SJCRH30 (cell line): ENCODE results near the gene ECE1. TPM values are rescaled to one million over a fixed set of nuclear protein-coding genes. Genes with fewer than 3 reads are reported as not detected.
A peak's percentile ranks its signal among the peaks of the same experiment; 100 is the strongest.

ENCODE experiments used
- DNase-seq, 2 experiments: peaks; one replicate each; pipeline ENCODE4 v3.0.0-alpha.2; 2015 to 2020
- H3K27ac ChIP-seq: fragments of 250-450 bp; sonication (Bioruptor Pico); 2 replicates; pipeline ENCODE4 v1.5.1; 2020; ENCODE audit warnings: mild to moderate bottlenecking, moderate library complexity
- H3K27me3 ChIP-seq: fragments of 250-450 bp; sonication (Bioruptor Pico); 2 replicates; pipeline ENCODE4 v1.5.1; 2020; ENCODE audit warnings: mild to moderate bottlenecking, moderate library complexity
- H3K36me3 ChIP-seq: fragments of 250-450 bp; sonication (Bioruptor Pico); 2 replicates; pipeline ENCODE4 v1.5.1; 2020; ENCODE audit warnings: mild to moderate bottlenecking, moderate library complexity
- H3K4me1 ChIP-seq: fragments of 250-450 bp; sonication (Bioruptor Pico); 2 replicates; pipeline ENCODE4 v1.5.1; 2020; ENCODE audit warnings: mild to moderate bottlenecking, moderate library complexity
- H3K4me3 ChIP-seq: fragments of 250-450 bp; sonication (Bioruptor Pico); 2 replicates; pipeline ENCODE4 v1.5.1; 2020; ENCODE audit warnings: mild to moderate bottlenecking, moderate library complexity
- H3K9me3 ChIP-seq: fragments of 250-450 bp; sonication (Bioruptor Pico); replicated peaks from 2 replicates; pipeline ENCODE4 v1.5.1; 2020; ENCODE audit warnings: mild to moderate bottlenecking, moderate library complexity
- total RNA-seq: library from RNA; depleted of rRNA; stranded (reverse); fragments of >200 nt; shearing (Covaris generic); gene quantifications from 2 replicates; pipeline ENCODE4 v1.2.3, GENCODE V29; 2014

ECE1 gene
- total RNA-seq, 1 experiment from 2014 or later = 74.5 TPM

DNA sequence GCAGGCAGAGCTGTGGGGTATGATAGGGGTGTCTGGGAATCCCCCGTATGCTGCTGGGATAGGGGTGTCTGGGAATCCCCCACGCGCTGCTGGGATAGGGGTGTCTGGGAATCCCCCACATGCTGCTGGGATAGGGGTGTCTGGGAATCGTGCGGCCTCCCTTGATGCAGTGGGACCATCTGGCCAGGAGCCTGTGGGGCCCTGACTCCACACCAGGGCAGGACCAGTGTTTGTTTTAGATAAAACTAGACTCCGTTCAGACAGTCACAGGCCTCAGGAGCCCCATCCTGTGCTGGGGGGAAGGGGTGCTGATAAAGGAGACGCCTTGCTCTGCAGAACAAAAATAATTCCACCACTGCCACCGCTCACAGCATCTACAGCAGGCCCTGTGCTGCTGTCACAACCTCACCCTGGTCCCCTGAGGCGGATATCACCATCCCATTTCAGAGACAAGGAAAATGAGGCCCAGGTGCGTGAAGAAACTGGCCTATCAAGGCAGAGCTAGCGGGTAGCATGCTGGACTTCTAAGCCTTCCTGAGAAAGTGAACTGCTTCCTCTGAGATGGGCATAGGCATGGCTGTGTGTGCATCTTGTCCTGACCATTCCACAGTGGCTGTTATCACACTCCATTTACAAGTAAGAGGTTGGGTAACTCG, 24.0 kb downstream of the ECE1 start:
- peaks cover 24% of the 10 kb centered on the region for H3K36me3 ChIP-seq
- H3K27ac ChIP-seq = no peak overlapping the region
- no peak for DNase-seq
- H3K27me3 ChIP-seq = no peaks in the 10 kb centered on the region
- no peaks in the 10 kb centered on the region for H3K9me3 ChIP-seq
- peaks cover 20% of the 10 kb centered on the region for H3K4me1 ChIP-seq
- no peak overlapping the region for H3K4me3 ChIP-seq

DNA sequence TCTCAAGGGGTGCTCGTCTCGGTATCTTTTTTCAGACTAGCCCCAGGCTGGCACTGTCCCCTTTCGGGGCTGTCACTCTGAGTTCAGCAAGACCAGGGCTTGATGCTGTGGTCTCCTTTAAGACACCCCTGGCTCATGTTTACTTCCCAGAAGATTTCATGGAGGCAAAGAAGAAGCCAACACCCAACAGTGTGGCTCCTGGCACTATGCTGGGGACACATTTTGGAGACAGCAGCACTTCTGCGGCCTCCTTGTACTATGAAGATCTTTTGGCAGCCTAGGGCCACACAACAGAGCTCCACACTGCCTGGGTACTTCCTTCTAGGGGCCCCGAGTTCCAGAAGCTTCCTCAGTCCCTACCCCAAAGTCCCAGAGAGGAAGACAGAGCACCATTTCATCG, 24.6 kb downstream of the ECE1 start:
- Histone ChIP-seq H3K27ac (no peak overlapping the region), H3K4me3 (no peak overlapping the region), H3K9me3 (no peaks in the 10 kb centered on the region), H3K4me1 (peaks cover 22% of the 10 kb centered on the region), H3K36me3 (peaks cover 18% of the 10 kb centered on the region), H3K27me3 (no peaks in the 10 kb centered on the region)
- DNase-seq = no peak

DNA sequence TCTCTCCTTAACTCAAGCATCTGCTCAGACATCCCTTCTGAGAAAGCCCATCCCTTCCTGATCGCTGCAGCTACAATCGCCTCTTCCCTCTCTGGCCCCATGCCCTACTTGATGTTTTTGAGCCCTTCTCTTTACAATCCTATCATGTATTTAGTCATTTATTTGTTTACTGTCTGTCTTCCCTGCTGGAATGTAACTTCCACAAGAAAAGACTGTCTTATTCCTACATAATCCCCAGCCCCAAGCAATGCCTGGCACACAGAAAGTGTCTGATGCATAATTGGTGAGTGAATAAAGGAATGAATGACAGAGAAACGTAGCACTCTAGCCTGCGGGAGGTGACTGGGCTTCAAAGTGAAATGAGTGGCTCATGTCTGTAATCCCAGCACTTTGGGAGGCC, 25.4 kb downstream of the ECE1 start:
- H3K36me3 ChIP-seq = peaks cover 15% of the 10 kb centered on the region
- no peaks in the 10 kb centered on the region for H3K27me3 ChIP-seq
- peaks cover 22% of the 10 kb centered on the region for H3K4me1 ChIP-seq
- no peak for DNase-seq
- no peak overlapping the region for H3K27ac ChIP-seq
- no peak overlapping the region for H3K4me3 ChIP-seq
- H3K9me3 ChIP-seq = no peaks in the 10 kb centered on the region

DNA sequence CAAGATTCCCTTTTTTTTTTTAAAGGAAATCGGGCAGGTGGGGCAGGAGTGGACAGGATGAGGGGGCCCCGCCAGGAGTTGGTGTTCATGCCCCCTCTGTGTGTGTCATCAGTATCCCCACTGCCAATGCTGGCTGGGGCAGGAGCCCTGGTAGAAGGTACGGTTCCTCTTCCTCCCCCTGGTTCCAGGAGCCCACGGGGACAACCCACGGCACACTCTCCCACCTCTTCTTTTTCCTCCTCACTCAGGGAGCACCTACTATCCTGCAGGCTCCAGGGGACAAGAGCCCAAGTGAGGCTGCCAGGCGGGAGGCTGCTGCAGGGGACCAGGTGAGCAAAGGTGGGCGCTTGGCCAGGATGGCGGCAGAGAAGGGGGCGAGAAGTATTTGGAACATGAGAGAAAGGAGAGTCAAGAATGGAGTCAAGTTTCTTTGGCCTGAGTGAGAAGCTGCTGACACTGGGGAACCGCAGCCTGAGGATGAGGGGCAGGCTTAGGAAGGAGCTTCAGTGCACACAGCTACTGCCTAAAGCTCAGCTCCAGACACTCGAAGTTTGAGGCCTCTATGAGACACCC, 26.5 kb downstream of the ECE1 start:
- H3K27ac ChIP-seq = no peak overlapping the region
- H3K36me3 ChIP-seq = peaks cover 15% of the 10 kb centered on the region
- no peaks in the 10 kb centered on the region for H3K27me3 ChIP-seq
- H3K4me3 ChIP-seq = no peak overlapping the region
- DNase-seq = no peak
- no peaks in the 10 kb centered on the region for H3K9me3 ChIP-seq
- H3K4me1 ChIP-seq = peaks cover 22% of the 10 kb centered on the region

DNA sequence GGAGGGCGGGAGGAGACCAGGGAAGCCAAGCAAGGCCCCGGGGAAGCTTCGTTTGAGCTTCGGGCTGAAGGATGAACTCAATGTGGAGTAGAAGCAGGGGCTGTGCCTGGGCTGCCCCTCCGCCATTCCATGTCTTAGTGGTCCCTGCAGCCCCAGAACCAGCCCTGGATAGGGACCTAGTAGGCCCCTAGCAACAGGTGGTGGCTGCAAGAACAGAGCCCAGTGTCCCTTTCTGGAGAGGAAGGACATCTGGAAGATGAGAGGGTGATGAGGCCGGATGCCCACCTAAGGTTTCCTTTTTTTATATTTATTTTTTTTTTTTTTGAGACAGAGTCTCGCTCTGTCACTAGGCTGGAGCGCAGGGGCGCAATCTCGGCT, 27.2 kb downstream of the ECE1 start:
- no peak for DNase-seq
- Histone ChIP-seq H3K36me3 (peaks cover 10% of the 10 kb centered on the region), H3K27me3 (no peaks in the 10 kb centered on the region), H3K4me1 (peaks cover 22% of the 10 kb centered on the region), H3K4me3 (no peak overlapping the region), H3K27ac (peak overlapping the region; percentile 44; the same call in 1 of the 2 replicates), H3K9me3 (no peaks in the 10 kb centered on the region)

DNA sequence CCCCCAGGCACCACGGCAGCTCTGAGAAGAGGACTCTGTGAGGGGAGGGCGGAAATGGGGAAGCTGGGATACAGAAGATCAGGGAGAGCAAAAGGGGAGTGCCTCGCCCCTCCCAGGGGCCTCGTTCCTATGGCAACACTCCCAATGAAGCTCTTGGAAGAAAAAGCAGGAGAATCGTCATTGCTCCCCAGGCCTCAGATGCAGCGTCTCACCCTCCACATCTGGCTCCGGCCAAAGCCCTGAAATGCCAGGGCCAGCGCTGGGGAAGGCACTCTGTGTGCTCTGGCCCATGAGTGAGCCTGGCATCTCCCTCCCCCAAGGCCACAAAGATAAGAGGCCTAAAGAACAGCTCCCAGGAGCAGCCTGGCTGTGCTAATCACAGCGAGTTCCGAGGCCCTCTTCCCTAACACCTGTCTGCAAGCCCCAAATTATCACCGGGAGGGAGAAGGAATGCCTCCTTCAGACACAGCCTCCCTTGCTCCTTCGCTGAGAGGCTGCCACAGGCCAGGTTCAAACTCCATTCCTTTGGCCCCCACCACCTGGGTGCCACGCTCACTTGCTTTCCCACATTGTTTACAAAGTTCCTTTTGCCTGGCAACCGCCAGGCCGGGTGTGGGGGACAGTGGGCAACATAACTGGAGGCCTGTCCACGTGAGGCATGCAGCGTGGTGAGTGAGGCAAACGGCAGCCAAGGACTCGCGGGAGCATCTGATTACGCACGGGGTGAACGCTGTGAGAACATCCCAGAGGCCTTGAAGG, 27.8 kb downstream of the ECE1 start:
- Histone ChIP-seq H3K27me3 (no peaks in the 10 kb centered on the region), H3K27ac (peak overlapping the region; percentile 44), H3K36me3 (peaks cover 6% of the 10 kb centered on the region), H3K9me3 (no peaks in the 10 kb centered on the region), H3K4me3 (no peak overlapping the region), H3K4me1 (peaks cover 22% of the 10 kb centered on the region)
- DNase-seq = peak; percentile 61 to 66

DNA sequence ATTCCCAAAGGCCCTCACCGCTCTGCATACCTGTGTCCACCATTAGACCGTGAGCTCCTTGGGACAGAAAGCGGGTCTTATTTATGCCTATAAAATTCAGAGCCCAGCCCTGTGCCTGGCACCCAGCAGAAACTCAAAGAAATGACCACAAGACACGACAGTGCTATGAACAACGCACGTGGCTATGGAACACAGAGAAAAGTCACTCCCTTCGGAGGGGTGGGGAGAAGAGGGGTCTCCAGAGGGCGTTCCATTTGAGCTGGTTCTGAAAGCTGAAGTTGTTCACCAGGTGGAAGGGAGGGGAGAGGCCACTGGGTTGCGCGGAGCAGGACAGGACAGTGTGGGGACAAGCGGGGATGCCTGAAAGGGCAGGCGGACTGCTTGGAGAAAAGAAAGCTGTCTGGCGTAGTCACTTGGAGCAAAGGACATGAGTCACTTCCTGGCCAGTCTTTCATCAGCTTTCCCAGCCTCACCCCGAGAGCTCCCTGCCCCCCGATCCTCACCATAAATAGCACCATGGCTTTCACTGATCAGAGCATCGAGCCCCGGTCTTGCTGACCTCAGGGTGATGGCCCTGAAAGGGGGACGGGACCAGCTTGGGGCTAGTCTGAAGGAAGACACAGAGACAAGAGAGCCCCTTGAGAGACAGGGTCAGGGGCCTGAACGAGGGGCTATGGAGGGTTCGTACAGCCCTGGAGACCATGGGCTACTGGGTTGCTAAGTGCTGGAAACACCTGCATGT, 28.5 kb downstream of the ECE1 start:
- no peak overlapping the region for H3K4me3 ChIP-seq

DNA sequence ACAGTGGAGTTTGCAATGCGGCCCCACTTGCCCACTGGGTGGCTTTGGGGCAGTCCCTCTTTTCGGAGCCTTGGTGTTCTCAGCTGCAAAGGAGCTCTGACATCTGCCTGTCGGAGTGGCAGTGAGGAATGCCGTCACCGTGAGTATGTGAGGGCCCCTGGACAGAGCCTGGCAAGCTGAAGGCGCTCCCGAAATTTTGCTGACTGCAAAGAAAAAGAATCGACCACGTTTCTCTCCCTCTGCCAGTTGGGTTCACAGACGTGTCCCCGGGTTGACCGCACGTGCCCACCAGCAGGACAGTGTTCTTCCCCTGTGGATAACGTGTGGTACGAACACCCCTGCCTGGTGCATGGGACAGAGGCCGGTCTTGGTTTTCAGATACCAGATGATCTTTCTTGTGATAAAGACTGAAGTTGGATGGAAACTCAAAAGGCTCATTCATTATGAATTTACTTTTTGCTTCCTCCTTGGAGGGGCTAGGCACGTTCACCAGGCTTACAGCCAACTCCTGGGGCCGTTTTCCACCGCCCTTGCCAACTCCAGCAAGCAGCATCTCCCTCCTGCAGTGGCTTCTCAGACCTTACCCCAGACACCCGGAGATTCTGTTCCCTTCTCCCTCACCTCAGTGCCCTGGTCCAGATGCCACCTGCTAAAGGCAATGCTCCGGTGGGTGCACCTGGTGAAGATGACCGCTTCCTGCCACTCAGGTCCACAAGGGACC, 29.7 kb downstream of the ECE1 start:
- Histone ChIP-seq H3K27me3 (no peaks in the 10 kb centered on the region), H3K9me3 (no peaks in the 10 kb centered on the region), H3K27ac (no peak overlapping the region), H3K36me3 (peaks cover 3% of the 10 kb centered on the region; the same call in 1 of the 2 replicates), H3K4me1 (peaks cover 22% of the 10 kb centered on the region), H3K4me3 (no peak overlapping the region)
- no peak for DNase-seq

More for the DNA sequence above, 28.5 kb downstream of the ECE1 start:
- H3K36me3 ChIP-seq = peaks cover 2% of the 10 kb centered on the region
- peaks cover 22% of the 10 kb centered on the region for H3K4me1 ChIP-seq
- no peaks in the 10 kb centered on the region for H3K27me3 ChIP-seq
- peak; percentile 35 to 43 for DNase-seq
- no peaks in the 10 kb centered on the region for H3K9me3 ChIP-seq
- peak overlapping the region; percentile 44 for H3K27ac ChIP-seq

DNA sequence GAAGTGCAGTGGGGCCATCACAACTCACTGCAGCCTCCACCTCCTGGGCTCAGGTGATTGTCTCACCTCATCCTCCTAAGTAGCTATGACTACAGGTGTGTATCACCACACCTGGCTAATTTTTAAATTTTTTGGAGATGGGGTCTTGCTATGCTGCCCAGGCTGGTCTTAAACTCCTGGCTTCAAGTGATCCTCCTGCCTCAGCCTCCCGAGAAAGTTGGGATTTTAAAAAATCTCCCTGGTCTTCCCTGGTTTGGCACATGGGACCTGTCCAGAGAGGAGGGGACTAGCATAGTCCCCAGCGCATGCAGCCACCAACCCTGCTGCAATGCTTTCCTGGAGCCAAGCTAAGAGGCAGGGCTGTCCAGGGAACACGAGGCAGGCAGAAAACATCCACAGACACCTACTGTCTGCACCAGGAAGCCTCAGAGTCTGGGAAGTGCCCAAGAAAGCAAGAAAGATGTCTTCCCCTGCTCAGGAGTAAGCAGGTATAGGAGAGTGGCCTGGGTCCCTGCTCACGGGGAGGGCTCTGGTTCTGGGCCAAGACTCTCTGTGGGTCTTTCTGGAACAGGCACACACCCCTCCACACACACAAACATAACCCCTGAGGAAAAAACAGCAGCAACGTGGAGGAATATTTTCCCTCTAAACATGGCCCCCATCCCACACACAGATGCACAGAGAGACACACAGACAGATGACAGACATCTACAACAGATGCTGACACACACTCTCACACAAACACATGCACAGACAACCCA, 30.8 kb downstream of the ECE1 start:
- no peak for DNase-seq
- no peak overlapping the region for H3K27ac ChIP-seq
- H3K36me3 ChIP-seq = peaks cover 3% of the 10 kb centered on the region; the same call in 1 of the 2 replicates
- peaks cover 32% of the 10 kb centered on the region for H3K4me1 ChIP-seq
- H3K27me3 ChIP-seq = no peaks in the 10 kb centered on the region
- no peak overlapping the region for H3K4me3 ChIP-seq
- H3K9me3 ChIP-seq = no peaks in the 10 kb centered on the region

DNA sequence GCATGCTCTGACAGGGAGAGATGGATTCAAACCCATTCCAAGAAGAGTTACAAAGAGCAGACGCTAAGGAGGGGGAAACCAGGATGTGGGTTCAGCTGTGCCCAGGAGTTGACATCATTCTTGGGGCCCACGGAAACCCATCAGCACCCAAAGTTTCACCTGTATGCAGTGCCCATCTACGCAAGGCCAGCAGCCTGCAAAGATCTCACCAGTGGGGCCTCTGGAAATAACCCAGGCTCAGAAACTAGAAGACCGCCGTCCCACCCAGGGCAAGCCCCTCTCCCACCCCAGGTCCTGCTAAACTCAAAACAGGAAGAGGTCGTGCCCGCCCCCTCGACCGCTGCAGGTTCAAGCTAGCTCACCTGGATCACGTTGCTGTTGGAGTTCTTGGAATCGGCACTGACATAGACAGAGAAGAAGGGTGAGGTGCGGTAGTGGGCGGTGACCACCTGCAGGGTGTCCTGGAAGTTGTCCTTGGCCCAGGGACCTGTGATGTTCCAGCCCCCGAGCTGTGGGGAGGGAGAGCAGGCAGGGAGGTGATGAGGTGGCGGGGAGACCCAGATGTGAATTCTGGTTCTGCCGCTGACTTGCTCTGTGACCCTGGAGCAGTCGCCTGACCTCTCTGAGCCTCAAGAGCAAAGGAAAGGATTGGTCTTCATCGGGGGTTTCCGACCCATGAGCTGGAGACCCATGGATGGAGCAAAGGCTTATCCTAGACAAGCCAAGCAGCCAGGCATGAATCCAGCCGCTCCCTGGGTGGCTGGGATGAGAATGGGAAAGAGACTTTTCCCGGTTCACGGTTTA, 31.7 kb downstream of the ECE1 start:
- Histone ChIP-seq H3K27ac (no peak overlapping the region), H3K4me1 (peaks cover 39% of the 10 kb centered on the region), H3K9me3 (no peaks in the 10 kb centered on the region), H3K4me3 (no peak overlapping the region), H3K27me3 (no peaks in the 10 kb centered on the region), H3K36me3 (peaks cover 3% of the 10 kb centered on the region; the same call in 1 of the 2 replicates)
- no peak for DNase-seq

DNA sequence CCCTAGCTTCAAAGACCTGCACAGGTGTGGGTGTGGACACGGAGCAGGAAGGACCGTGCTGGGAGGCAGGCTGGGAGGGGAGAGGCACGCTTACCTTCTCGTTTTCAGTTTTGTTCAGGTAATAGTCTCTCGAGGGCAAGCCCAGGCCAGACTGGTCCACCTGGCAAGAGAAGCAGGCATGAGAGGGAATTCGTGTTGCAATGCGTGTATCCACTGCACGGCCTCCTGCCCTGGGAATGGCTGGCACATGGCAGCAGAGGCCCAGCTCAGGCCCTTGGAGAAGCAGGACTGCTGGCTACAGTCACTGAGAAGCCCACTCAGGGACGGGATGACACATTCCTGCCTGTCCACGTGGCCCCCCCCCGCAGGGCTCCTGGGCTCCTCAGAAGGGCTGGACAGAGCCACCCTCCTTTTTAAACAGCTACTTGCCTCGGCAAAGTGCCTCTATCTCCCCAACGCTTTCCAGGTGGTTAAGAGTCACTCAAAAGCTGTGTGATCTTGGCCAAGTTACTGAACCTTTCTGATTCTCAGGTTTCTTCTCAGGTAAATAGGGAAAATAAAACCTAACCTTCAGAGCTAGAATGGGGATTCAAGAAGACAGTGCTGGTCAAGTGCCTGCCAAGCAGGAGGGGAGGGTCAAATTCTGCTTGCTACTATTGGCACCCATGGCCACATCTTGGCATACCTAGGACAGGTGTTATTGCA, 32.7 kb downstream of the ECE1 start:
- H3K9me3 ChIP-seq = no peaks in the 10 kb centered on the region
- H3K4me1 ChIP-seq = peaks cover 36% of the 10 kb centered on the region
- no peak overlapping the region for H3K27ac ChIP-seq
- no peak overlapping the region for H3K4me3 ChIP-seq
- peaks cover 5% of the 10 kb centered on the region; the same call in 1 of the 2 replicates for H3K36me3 ChIP-seq
- no peaks in the 10 kb centered on the region for H3K27me3 ChIP-seq
- DNase-seq = no peak

DNA sequence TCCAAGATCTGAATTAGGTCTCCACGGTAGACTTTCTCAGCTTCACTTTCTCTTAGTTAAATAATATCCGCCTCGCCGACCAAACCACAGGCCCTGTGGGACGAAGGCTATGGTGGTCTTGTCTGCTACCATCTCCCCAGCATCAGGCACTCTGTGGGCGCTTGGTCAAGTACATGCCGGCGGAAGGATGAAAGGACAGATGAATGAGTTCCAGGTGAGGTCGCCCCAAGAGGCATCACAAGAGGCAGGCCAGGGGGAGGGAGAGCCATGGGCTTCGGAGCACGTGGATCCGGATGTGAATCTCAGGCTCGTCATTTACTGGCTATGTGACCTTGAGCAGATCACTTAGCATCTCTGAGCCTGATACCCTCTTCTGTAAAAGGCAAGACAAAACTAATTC, 33.5 kb downstream of the ECE1 start:
- H3K9me3 ChIP-seq = no peaks in the 10 kb centered on the region
- peaks cover 5% of the 10 kb centered on the region; the same call in 1 of the 2 replicates for H3K36me3 ChIP-seq
- DNase-seq = no peak
- H3K4me1 ChIP-seq = peaks cover 36% of the 10 kb centered on the region
- H3K27ac ChIP-seq = no peak overlapping the region
- H3K4me3 ChIP-seq = no peak overlapping the region
- no peaks in the 10 kb centered on the region for H3K27me3 ChIP-seq

DNA sequence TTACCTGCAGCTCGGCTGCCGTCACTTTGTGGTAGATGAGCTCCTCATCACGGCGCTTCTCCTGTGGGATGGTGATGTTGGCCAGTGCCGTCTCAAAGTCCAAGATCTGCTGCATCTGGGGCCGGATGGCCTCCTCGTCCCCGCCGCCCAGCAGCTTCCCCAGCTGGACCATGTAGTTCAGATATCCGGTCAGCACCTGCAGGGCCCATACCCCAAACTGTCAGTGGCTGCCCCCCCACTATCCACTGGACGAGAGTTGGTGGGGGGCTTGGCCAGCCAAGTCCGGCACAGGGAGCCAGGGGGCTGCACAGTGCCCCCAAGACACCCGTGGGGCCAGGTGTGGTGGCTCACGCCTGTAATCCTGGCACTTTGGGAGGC, 34.3 kb downstream of the ECE1 start:
- Histone ChIP-seq H3K36me3 (peaks cover 5% of the 10 kb centered on the region; the same call in 1 of the 2 replicates), H3K9me3 (no peaks in the 10 kb centered on the region), H3K27ac (no peak overlapping the region)

More for the DNA sequence above, 34.3 kb downstream of the ECE1 start:
- Histone ChIP-seq H3K4me1 (peaks cover 29% of the 10 kb centered on the region), H3K27me3 (no peaks in the 10 kb centered on the region), H3K4me3 (no peak overlapping the region)
- DNase-seq = no peak
